Retina (tissue), 1 donor: ENCODE measurements around the gene MAD2L1.
"Not testable (repeated sequence)": the region's sequence is repeated elsewhere in the genome, so short reads cannot be mapped to it uniquely, and the experiment has no call there.

Experiments used
- DNase-seq: peaks from one replicate; pipeline ENCODE4 v3.0.0-alpha.2; 2016

Gene MAD2L1

GRCh38 chr4:120066517-120067340, at the start of gene MAD2L1:
Gene MAD2L1 (minus strand): TSS chr4:120066848. CDS start chr4:120066734, 114 bp downstream.
- DNase-seq = peak; percentile 98

GRCh38 chr4:120111745-120112144, 45.1 kb upstream of the MAD2L1 start:
- DNase-seq = no peak

GRCh38 chr4:120109406-120109805, 42.8 kb upstream of the MAD2L1 start:
- no peak for DNase-seq

GRCh38 chr4:120105472-120105871, 38.8 kb upstream of the MAD2L1 start:
- DNase-seq = no peak

GRCh38 chr4:120096508-120097297, 30.1 kb upstream of the MAD2L1 start:
- no peak for DNase-seq

GRCh38 chr4:120088507-120088906, 21.9 kb upstream of the MAD2L1 start:
- DNase-seq = no peak

GRCh38 chr4:120088066-120088465, 21.4 kb upstream of the MAD2L1 start:
- not testable (repeated sequence) for DNase-seq

- no peak for DNase-seq
Observed at GRCh38 chr4:120085705-120086104, 19.1 kb upstream of the MAD2L1 start.

GRCh38 chr4:120084327-120084726, 17.7 kb upstream of the MAD2L1 start:
- no peak for DNase-seq

- DNase-seq = no peak
Observed at GRCh38 chr4:120083152-120083551, 16.5 kb upstream of the MAD2L1 start.

GRCh38 chr4:120082251-120082650, 15.6 kb upstream of the MAD2L1 start:
- DNase-seq = no peak

- DNase-seq = peak; percentile 11
Observed at GRCh38 chr4:120081726-120082125, 15.1 kb upstream of the MAD2L1 start.

- DNase-seq = no peak
Observed at GRCh38 chr4:120080533-120080932, 13.9 kb upstream of the MAD2L1 start.

GRCh38 chr4:120079839-120080520, 13.3 kb upstream of the MAD2L1 start:
- no peak for DNase-seq

- DNase-seq = no peak
Observed at GRCh38 chr4:120078216-120078615, 11.6 kb upstream of the MAD2L1 start.

- DNase-seq = peak; percentile 44
Observed at GRCh38 chr4:120071192-120071795, 4.6 kb upstream of the MAD2L1 start.

GRCh38 chr4:120070196-120070595, 3.5 kb upstream of the MAD2L1 start:
- no peak for DNase-seq

- DNase-seq = no peak
Observed at GRCh38 chr4:120065974-120066516, 603 bp downstream of the MAD2L1 start.

GRCh38 chr4:120064887-120065286, 1.8 kb downstream of the MAD2L1 start:
- no peak for DNase-seq

- DNase-seq = not testable (repeated sequence)
Observed at GRCh38 chr4:120063711-120064110, 2.9 kb downstream of the MAD2L1 start.

- no peak for DNase-seq
Observed at GRCh38 chr4:120062663-120063195, 3.9 kb downstream of the MAD2L1 start.

GRCh38 chr4:120059036-120059435, 7.6 kb downstream of the MAD2L1 start:
- no peak for DNase-seq
